ENCODE results near the gene INAFM2. TPM values are rescaled to one million over a fixed set of nuclear protein-coding genes. Genes with fewer than 3 reads are reported as not detected.
A peak's percentile ranks its signal among the peaks of the same experiment; 100 is the strongest.

Gene INAFM2
- polyA plus RNA-seq, result 1 to 10 TPM; 6.4 to 7.0 TPM

DNA sequence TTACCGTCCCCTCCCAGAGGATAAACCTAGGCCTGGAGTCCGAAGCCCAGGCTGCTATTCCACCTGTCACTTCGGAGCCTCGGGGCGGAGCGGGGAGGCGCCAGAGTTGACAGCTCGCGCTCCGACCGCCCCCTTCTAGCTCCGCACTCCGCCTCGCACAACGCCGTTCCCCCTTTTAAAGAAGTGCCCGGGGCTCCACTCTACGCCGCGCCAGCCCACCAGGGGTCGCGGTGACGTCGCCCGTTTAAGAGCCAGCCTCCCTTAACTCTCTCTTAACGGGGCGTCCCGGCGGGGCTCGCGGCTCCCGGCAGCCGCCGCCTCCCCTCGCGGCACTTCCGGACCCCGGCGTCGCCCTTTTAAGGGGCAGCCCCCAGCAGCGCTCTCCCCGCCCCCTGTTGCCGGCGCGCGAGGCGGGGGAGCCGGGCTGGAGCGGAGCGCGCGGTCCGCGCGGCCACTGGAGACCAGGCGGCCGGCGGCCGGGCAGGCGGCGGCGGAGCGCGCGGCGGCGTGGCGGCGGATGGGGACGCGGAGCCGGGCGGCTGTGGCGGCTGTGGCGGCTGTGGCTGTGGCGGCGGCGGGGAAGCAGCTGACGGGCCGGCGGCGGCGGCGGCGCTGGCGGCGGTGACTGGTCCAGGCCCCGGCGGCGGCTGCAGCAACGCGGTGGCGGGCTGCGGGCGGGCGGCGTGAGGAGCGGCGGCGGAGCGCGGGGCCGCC lies at the start of gene INAFM2:
INAFM2 (plus strand) TSS at position 454 of the 714 bp plus-strand sequence. CDS start 364 bp downstream, outside the sequence.
- WGBS, 2 donors, result 0 to 1% methylated on average over 86 to 103 of the region's 103 CpGs
- Histone ChIP-seq H3K27ac (ENCODE audit: low read depth in 2 of 2, low read length in 1 of 2) (peak within 1 kb of the TSS; percentile 79 to 87), H3K36me3 (ENCODE audit: control insufficient read depth in 2 of 2, insufficient read depth in 2 of 2, low read length in 1 of 2) (no peaks in the 10 kb centered on the region), H3K4me3 (ENCODE audit: low read depth in 1 of 2, low read length in 2 of 2) (peak within 1 kb of the TSS; percentile 69 to 71), H3K4me1 (ENCODE audit: control insufficient read depth in 2 of 2, insufficient read depth in 2 of 2, low read length in 1 of 2) (peaks cover 4 to 5% of the 10 kb centered on the region in 2 donors), H3K27me3 (ENCODE audit: control insufficient read depth in 1 of 2, insufficient read depth in 2 of 2, low read length in 2 of 2) (no peaks in the 10 kb centered on the region), H3K9me3 (ENCODE audit: control insufficient read depth in 2 of 2, insufficient read depth in 1 of 2, low read depth in 1 of 2, low read length in 1 of 2) (no peaks in the 10 kb centered on the region)

DNA sequence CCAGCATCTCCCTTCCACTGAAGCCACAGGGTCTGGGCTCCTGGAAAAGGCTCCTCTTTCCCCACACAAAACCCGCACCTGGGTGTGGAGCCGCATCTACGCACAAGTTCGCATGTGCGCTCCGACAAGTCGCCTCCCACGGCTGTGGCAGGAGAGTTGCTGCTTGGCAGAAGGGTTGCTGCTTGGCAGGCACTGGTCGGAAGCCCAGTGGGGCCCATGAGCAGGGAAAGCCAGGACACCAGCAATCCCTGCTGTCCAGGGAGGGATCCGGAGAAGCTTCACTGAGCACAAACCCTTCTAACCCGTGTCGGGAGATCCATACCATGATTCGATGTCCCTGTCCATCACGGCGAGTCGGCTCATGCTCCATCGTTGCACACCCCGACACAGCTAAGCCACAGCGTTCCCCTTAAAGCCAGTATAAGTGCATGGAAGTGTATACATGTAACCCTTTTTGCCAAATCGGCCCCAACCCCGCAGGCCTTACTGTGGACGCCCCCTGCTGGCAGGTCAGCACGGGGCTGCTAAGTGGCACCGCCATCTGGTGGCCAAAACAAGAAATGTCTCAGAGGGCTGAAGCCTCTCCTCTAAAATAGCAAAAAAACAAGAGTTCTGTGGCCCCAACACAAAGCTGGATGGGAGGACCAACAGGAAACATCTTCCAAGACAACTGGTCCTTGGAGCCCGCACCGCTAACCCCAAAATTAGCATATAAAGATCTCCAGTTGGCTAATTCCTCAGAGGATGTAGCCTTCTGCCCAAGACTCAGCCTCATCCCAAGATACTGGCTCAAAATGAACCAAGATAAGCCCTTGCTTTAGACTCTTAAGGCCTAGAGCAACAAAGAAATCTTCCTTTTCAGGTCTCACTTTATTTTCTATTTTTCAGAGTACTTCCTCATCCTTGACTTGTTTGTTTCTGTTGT lies 48.9 kb upstream of the INAFM2 start:
- WGBS, 2 donors, result 45% methylated on average over 26 of the region's 26 CpGs
- H3K27me3 ChIP-seq (ENCODE audit: control insufficient read depth in 1 of 2, insufficient read depth in 2 of 2, low read length in 2 of 2), result no peaks in the 10 kb centered on the region
- peaks cover 0 to 41% of the 10 kb centered on the region in 2 donors for H3K36me3 ChIP-seq (ENCODE audit: control insufficient read depth in 2 of 2, insufficient read depth in 2 of 2, low read length in 1 of 2)

DNA sequence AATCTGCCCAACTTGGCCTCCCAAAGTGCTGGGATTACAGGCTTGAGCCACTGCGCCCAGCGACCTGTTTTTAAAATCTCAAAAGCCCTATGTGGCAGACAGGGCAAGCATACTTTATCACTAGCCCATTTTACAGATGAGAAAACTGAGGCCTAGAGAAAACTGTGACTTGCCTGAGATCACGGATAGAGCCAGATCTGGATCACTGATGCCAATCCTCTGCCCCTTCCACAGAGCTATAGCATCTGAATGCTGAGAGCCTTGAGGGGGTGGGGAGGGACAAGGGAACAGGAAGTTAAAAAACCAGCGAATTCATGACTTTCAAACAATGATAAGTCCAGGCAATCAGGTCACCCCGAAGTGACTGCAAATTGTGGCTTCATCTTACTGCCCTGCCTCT lies 48.0 kb upstream of the INAFM2 start:
- Histone ChIP-seq H3K27me3 (ENCODE audit: control insufficient read depth in 1 of 2, insufficient read depth in 2 of 2, low read length in 2 of 2) (peaks cover 0 to 2% of the 10 kb centered on the region in 2 donors), H3K4me1 (ENCODE audit: control insufficient read depth in 2 of 2, insufficient read depth in 2 of 2, low read length in 1 of 2) (peaks cover 3 to 4% of the 10 kb centered on the region in 2 donors), H3K27ac (ENCODE audit: low read depth in 2 of 2, low read length in 1 of 2) (no peak overlapping the region), H3K4me3 (ENCODE audit: low read depth in 1 of 2, low read length in 2 of 2) (no peak overlapping the region), H3K9me3 (ENCODE audit: control insufficient read depth in 2 of 2, insufficient read depth in 1 of 2, low read depth in 1 of 2, low read length in 1 of 2) (peaks cover 0 to 3% of the 10 kb centered on the region in 2 donors), H3K36me3 (ENCODE audit: control insufficient read depth in 2 of 2, insufficient read depth in 2 of 2, low read length in 1 of 2) (peaks cover 0 to 36% of the 10 kb centered on the region in 2 donors)
- 76 to 83% methylated on average over 5 of the region's 5 CpGs for WGBS, 2 donors

More for the DNA sequence above, 48.9 kb upstream of the INAFM2 start:
- H3K27ac ChIP-seq (ENCODE audit: low read depth in 2 of 2, low read length in 1 of 2), result no peak overlapping the region
- peaks cover 0 to 3% of the 10 kb centered on the region in 2 donors for H3K9me3 ChIP-seq (ENCODE audit: control insufficient read depth in 2 of 2, insufficient read depth in 1 of 2, low read depth in 1 of 2, low read length in 1 of 2)
- H3K4me3 ChIP-seq (ENCODE audit: low read depth in 1 of 2, low read length in 2 of 2), result no peak overlapping the region
- H3K4me1 ChIP-seq (ENCODE audit: control insufficient read depth in 2 of 2, insufficient read depth in 2 of 2, low read length in 1 of 2), result peaks cover 3% of the 10 kb centered on the region in 2 donors

DNA sequence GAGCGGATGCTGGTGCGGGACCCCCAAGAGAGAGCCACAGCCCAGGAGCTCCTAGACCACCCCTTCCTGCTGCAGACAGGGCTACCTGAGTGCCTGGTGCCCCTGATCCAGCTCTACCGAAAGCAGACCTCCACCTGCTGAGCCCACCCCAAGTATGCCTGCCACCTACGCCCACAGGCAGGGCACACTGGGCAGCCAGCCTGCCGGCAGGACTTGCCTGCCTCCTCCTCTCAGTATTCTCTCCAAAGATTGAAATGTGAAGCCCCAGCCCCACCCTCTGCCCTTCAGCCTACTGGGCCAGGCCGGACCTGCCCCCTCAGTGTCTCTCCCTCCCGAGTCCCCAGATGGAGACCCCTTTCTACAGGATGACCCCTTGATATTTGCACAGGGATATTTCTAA lies 47.5 kb upstream of the INAFM2 start:
- Histone ChIP-seq H3K27me3 (ENCODE audit: control insufficient read depth in 1 of 2, insufficient read depth in 2 of 2, low read length in 2 of 2) (peaks cover 2% of the 10 kb centered on the region in 2 donors), H3K27ac (ENCODE audit: low read depth in 2 of 2, low read length in 1 of 2) (no peak overlapping the region), H3K4me3 (ENCODE audit: low read depth in 1 of 2, low read length in 2 of 2) (no peak overlapping the region), H3K4me1 (ENCODE audit: control insufficient read depth in 2 of 2, insufficient read depth in 2 of 2, low read length in 1 of 2) (peaks cover 3 to 4% of the 10 kb centered on the region in 2 donors), H3K36me3 (ENCODE audit: control insufficient read depth in 2 of 2, insufficient read depth in 2 of 2, low read length in 1 of 2) (peaks cover 0 to 36% of the 10 kb centered on the region in 2 donors), H3K9me3 (ENCODE audit: control insufficient read depth in 2 of 2, insufficient read depth in 1 of 2, low read depth in 1 of 2, low read length in 1 of 2) (peaks cover 0 to 3% of the 10 kb centered on the region in 2 donors)
- 86 to 88% methylated on average over 7 of the region's 7 CpGs for WGBS, 2 donors

DNA sequence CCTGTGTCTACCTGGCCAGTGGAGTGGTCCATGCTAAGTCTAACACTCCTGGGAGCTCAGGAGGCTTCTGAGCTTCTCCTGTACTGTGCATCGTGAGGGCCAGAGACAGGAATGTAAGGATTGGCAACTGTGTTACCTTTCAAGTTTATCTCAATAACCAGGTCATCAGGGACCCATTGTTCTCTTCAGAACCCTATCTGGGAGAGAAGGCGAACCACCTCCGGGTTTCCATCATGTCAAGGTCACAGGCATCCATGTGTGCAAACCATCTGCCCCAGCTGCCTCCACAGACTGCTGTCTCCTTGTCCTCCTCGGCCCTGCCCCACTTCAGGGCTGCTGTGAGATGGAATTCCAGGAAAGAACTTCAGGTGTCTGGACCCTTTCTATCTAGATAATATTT lies 46.6 kb upstream of the INAFM2 start:
- WGBS, 2 donors, result 65 to 73% methylated on average over 4 of the region's 4 CpGs
- peaks cover 2 to 4% of the 10 kb centered on the region in 2 donors for H3K27me3 ChIP-seq (ENCODE audit: control insufficient read depth in 1 of 2, insufficient read depth in 2 of 2, low read length in 2 of 2)
- H3K4me3 ChIP-seq (ENCODE audit: low read depth in 1 of 2, low read length in 2 of 2), result no peak overlapping the region
- peaks cover 0 to 34% of the 10 kb centered on the region in 2 donors for H3K36me3 ChIP-seq (ENCODE audit: control insufficient read depth in 2 of 2, insufficient read depth in 2 of 2, low read length in 1 of 2)
- H3K4me1 ChIP-seq (ENCODE audit: control insufficient read depth in 2 of 2, insufficient read depth in 2 of 2, low read length in 1 of 2), result peaks cover 10% of the 10 kb centered on the region in 2 donors
- H3K27ac ChIP-seq (ENCODE audit: low read depth in 2 of 2, low read length in 1 of 2), result no peak overlapping the region
- peaks cover 0 to 3% of the 10 kb centered on the region in 2 donors for H3K9me3 ChIP-seq (ENCODE audit: control insufficient read depth in 2 of 2, insufficient read depth in 1 of 2, low read depth in 1 of 2, low read length in 1 of 2)

DNA sequence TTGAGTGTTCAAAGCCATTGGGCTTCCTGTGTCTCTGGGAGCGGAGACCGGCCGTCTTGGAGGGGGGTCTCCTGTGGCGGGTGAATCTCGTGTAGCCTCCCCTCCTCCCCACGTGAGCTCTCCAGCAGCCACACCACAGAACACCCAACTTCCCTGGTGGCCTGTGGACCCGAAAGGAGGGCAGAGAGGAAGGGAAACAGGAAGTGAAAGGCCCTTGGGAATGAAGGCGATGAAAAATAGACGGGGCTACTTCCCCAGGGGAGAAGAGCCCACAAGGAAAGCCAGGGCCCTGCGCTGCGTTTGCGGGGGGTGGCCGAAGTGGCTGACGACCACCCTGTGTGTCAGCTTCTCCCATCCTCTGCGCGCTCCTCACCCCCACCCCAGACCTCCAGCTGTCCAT lies 46.0 kb upstream of the INAFM2 start:
- no peak overlapping the region for H3K4me3 ChIP-seq (ENCODE audit: low read depth in 1 of 2, low read length in 2 of 2)
- H3K9me3 ChIP-seq (ENCODE audit: control insufficient read depth in 2 of 2, insufficient read depth in 1 of 2, low read depth in 1 of 2, low read length in 1 of 2), result peaks cover 0 to 3% of the 10 kb centered on the region in 2 donors
- H3K4me1 ChIP-seq (ENCODE audit: control insufficient read depth in 2 of 2, insufficient read depth in 2 of 2, low read length in 1 of 2), result peaks cover 13 to 15% of the 10 kb centered on the region in 2 donors
- WGBS, 2 donors, result 58 to 61% methylated on average over 16 of the region's 16 CpGs
- no peak overlapping the region for H3K27ac ChIP-seq (ENCODE audit: low read depth in 2 of 2, low read length in 1 of 2)
- H3K27me3 ChIP-seq (ENCODE audit: control insufficient read depth in 1 of 2, insufficient read depth in 2 of 2, low read length in 2 of 2), result peaks cover 2 to 4% of the 10 kb centered on the region in 2 donors
- peaks cover 0 to 29% of the 10 kb centered on the region in 2 donors for H3K36me3 ChIP-seq (ENCODE audit: control insufficient read depth in 2 of 2, insufficient read depth in 2 of 2, low read length in 1 of 2)

DNA sequence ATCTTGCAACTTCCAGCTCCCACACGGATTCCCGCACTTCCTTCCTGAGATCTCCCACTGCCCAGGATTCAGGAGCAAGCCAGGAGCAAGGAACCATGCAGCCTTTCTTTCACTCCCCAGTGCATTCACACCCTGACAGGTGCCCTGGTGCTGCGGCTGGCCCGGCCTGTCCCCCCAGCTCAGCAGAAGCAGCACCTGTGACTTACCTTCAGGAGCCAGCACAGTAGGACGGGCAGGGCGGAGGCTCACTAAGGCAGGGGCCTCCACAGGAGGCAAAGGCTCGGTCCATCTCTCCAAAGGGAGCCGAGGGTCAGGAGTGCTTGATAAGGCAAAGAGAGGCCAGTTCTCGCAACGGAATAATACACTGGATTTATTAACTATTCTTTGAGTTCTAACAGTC lies 45.5 kb upstream of the INAFM2 start:
- H3K27ac ChIP-seq (ENCODE audit: low read depth in 2 of 2, low read length in 1 of 2), result no peak overlapping the region
- WGBS, 2 donors, result 66 to 75% methylated on average over 10 of the region's 10 CpGs
- H3K27me3 ChIP-seq (ENCODE audit: control insufficient read depth in 1 of 2, insufficient read depth in 2 of 2, low read length in 2 of 2), result peaks cover 2 to 5% of the 10 kb centered on the region in 2 donors
- H3K9me3 ChIP-seq (ENCODE audit: control insufficient read depth in 2 of 2, insufficient read depth in 1 of 2, low read depth in 1 of 2, low read length in 1 of 2), result peaks cover 0 to 3% of the 10 kb centered on the region in 2 donors
- H3K4me1 ChIP-seq (ENCODE audit: control insufficient read depth in 2 of 2, insufficient read depth in 2 of 2, low read length in 1 of 2), result peaks cover 13 to 20% of the 10 kb centered on the region in 2 donors
- peaks cover 0 to 23% of the 10 kb centered on the region in 2 donors for H3K36me3 ChIP-seq (ENCODE audit: control insufficient read depth in 2 of 2, insufficient read depth in 2 of 2, low read length in 1 of 2)
- H3K4me3 ChIP-seq (ENCODE audit: low read depth in 1 of 2, low read length in 2 of 2), result no peak overlapping the region

DNA sequence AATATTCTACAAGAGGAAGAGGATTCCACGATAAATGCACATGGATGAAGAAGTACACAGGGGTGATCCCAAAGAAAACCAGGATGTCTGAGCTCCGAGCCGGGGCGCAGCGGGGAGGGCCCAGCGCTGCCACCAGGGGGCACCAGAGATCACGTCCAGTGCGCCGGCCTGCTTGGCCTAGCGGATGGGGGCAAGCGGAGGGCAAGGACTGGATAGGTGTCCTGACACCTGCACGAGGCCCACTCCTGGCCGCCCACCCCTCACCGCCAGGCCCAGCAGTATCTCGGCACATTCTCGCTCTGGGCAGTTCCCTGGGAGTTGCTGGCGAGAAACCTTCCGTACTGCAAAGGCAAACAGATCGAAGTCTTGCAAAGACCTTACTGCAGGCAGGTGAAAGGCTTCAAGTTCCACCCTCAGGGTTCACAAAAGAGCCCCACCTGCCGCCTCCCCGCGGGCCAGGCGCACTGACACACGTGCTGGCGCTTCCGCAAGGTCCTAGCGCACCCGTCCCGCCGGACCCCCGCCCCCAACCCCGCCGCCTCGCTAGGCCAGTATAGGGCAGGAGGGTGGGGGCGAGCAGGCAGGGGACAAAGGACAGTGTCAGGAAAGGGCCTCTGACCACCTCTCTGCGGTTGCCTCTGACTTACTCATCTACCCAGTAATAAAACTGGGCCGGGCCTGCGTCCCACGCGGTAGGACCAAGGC lies 43.9 kb upstream of the INAFM2 start:
- 12 to 17% methylated on average over 40 of the region's 40 CpGs for WGBS, 2 donors
- H3K27ac ChIP-seq (ENCODE audit: low read depth in 2 of 2, low read length in 1 of 2), result no peak overlapping the region
- no peak overlapping the region for H3K4me3 ChIP-seq (ENCODE audit: low read depth in 1 of 2, low read length in 2 of 2)
- H3K4me1 ChIP-seq (ENCODE audit: control insufficient read depth in 2 of 2, insufficient read depth in 2 of 2, low read length in 1 of 2), result peaks cover 13 to 21% of the 10 kb centered on the region in 2 donors
- H3K9me3 ChIP-seq (ENCODE audit: control insufficient read depth in 2 of 2, insufficient read depth in 1 of 2, low read depth in 1 of 2, low read length in 1 of 2), result no peaks in the 10 kb centered on the region
- peaks cover 2 to 11% of the 10 kb centered on the region in 2 donors for H3K27me3 ChIP-seq (ENCODE audit: control insufficient read depth in 1 of 2, insufficient read depth in 2 of 2, low read length in 2 of 2)
- H3K36me3 ChIP-seq (ENCODE audit: control insufficient read depth in 2 of 2, insufficient read depth in 2 of 2, low read length in 1 of 2), result peaks cover 0 to 11% of the 10 kb centered on the region in 2 donors

Data from esophagus (tissue), 2 donors.